HG03196 (cell line): ENCODE data around the gene SBK1.
"Not testable (repeated sequence)": the region's sequence is repeated elsewhere in the genome, so short reads cannot be mapped to it uniquely, and the experiment has no call there.

Experiments
- ATAC-seq: cut with Tn5 transposase; IDR thresholded peaks from one replicate; pipeline ENCODE4 v1.9.1; 2021; ENCODE audit not compliant: unreplicated experiment

The SBK1 gene

GRCh38 chr16:28291651-28292626 lies at the start of gene SBK1:
TSS of gene SBK1 (plus strand) at chr16:28292525. CDS start at chr16:28317392, 24,867 bp downstream.
- peak; percentile 86 for ATAC-seq

DNA sequence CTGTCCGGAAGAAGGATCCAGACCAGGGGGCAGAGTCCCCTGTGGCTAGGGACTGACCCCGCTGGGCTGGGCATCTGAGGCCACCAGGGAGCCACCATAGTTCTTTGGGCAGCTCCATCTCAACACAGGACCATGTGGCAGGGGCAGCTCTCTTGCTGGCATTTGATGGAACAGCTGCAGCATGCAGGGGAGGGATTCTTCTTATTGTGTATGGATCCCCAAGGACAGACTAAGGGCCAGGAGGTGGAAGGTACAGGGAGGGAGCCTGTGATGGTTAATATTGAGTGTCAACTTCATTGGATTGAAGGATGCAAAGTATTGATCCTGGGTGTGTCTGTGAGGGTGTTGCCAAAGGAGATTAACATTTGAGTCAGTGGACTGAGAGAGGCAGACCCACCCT lies 42.8 kb upstream of the SBK1 start:
- not testable (repeated sequence) for ATAC-seq

- no peak for ATAC-seq
These were observed 41.3 kb upstream of the SBK1 start for GRCh38 chr16:28250999-28251398.

- no peak for ATAC-seq
These were observed 38.2 kb upstream of the SBK1 start for GRCh38 chr16:28254158-28254557.

GRCh38 chr16:28255838-28256237 lies 36.5 kb upstream of the SBK1 start:
- ATAC-seq: no peak

GRCh38 chr16:28257256-28257655 lies 35.1 kb upstream of the SBK1 start:
- no peak for ATAC-seq

GRCh38 chr16:28258567-28258966 lies 33.8 kb upstream of the SBK1 start:
- no peak for ATAC-seq

DNA sequence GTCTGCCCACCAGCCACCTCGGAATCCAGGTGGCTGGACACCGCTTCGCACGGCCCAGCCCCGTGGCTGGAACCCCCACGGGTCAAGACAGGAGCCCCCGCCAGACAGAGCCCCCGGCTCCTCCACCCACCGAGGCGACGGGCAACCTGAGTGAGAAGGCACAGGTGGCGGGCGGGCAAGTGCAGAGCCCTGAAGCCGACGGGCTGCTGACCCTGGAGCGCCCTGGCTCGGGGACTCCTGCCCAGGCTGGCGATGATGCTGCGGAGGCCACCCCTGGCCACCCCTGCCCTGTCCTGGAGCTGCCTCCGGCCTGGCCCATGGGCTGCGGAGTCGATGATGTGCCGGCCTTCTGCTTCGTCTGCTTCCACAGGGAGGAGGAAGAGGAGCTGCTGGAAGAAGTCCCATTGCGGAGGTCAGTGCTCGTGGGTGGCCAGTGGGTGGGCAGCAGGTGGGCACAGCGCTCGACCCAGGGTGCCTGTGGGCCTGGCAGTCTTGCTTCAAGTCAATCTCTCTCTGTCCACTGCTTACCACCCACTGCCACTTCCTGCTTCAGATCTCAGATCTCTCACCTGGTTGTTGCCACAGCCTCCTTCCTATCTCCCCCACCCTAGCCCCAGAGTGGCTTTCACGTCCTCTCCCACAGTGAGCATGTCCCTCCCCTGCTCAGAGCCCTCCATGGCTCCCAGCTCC lies 33.1 kb upstream of the SBK1 start:
- no peak for ATAC-seq

DNA sequence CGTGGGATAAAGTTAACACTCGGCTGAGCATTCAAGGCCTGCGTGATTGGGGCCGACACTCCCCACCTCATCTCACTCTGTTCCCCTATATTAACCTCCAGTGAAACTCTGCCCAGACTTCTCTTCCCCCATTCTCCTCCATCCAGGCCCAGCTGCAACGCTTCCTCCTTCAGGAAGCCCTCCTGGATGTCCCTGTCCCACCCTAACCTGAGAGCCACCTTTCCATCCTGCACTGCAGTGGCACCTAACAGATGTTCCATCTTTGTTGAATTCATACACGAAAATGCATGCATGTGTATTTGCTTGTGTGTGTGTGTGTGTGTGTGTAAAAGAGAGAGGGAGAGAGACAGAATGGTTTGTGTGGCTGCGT lies 32.6 kb upstream of the SBK1 start:
- ATAC-seq: no peak

- no peak for ATAC-seq
These were observed 32.1 kb upstream of the SBK1 start for GRCh38 chr16:28260193-28260592.

DNA sequence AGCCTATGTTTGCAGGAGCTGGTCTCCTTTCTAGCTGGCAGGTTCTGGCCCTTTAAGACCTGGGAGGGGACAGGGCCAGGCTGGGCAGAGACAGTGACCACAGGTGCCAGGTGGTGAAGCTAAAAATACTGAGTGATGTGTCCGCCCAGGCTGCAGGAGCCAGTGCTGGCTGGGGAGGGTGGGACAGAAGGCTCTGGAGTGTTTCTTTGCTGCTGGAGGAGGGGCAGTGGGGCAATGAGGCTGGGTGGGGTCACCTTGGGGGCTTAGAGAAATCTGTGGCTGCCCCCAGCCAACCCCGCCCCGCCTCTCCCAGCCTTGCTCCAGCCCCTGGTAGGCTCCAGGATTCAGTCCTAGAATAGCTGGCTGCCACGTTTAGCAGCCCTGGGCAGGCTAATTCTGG lies 30.4 kb upstream of the SBK1 start:
- no peak for ATAC-seq

- ATAC-seq: no peak
These were observed 29.0 kb upstream of the SBK1 start for GRCh38 chr16:28263305-28263704.

DNA sequence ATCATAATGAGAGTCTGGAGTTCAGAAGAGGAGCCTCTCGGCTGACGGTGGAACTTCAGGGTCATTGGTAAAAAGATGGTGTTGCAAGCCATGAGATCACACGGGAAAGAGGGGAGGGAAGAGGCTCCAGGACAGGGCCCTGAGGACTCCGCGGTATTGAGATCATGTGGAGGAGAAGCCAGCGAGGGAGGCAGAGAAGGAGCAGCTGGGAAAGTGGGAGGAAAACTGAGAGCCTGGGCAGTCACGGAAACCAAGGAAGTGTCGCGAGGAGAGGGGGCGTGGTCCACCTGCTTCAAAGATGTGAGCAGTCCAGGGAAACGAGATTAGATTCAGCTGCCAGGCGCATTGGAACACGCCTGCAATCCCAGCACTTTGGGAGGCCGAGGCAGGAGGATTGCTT lies 27.7 kb upstream of the SBK1 start:
- ATAC-seq: no peak

- ATAC-seq: no peak
These were observed 26.5 kb upstream of the SBK1 start for GRCh38 chr16:28265822-28266221.

DNA sequence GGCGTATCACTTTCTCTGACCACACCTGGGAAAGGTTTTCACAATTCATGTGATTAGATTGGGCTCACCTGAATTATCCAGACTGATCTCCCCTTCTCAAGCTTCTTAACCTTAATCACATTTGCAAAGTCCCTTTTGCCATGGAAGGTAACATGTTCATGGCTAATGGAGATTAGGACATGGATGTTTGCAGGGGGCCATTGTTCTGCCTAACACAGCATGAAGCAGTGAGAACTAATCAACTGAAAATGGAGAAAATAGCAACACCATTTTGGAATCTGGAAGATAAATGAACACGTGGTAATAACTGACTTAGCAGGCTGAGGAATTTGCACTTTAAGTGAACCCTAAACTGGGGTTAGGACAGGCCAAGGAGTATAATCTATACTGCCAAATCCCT lies 25.0 kb upstream of the SBK1 start:
- no peak for ATAC-seq

DNA sequence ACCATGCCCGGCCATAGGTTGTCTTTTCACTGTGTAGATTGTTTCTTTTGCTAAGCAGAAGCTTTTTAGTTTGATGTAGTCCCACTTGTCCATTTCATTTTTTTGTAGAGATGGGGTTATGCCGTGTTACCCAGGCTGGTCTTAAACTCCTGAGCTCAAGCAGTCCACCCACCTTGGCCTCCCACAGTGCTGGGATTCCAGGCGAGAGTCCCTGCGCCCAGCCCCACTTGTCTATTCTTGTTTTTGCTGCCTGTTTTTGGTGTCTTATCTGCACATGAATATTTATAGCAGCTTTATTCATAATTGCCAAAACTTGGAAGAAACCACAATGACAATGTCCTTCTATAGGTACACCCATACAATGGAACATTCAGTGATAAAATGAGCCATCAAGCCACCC lies 18.8 kb upstream of the SBK1 start:
- no peak for ATAC-seq

- ATAC-seq: no peak
These were observed 17.6 kb upstream of the SBK1 start for GRCh38 chr16:28274676-28275075.

- no peak for ATAC-seq
These were observed 16.0 kb upstream of the SBK1 start for GRCh38 chr16:28276301-28276700.

DNA sequence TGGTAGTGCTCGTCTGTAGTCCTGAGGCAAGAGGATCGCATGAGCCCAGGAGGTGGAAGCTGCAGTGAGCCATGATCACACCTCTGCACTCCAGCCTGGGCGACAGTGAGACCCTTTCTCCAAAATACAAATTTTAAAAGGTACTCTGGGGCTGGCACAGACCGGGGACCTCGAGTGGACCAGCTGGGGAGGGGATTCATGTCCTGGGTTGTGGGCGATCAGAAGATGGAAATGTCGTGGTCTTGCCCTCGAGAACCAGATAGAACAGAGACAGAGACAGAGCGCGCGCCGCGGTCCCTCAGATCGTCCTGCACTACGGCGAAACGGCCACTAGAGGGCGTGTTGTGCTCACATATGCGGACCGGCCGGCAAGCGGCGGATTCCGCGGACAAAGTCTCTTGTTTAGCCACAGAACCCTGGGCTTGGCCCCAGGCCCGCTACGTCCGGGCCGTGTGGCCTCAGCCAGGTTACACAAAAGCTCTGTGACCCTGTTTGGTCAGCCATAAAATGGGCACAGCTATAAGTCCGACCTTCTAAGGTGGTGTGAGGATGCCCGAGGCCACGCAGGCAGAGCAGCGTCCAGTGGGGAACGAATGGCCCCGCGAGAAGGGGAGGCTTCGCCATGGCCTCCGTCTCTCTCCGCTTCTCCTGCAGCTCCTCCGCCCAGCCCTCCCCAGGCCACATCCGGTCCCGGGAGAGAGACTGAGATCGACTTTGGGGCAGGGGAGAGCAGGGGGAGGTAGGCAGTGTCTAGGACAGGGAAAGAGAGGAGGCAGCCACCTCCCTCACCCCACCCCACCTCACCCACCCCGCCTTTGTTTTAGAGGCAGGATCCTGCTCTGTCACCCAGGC lies 14.6 kb upstream of the SBK1 start:
- no peak for ATAC-seq

DNA sequence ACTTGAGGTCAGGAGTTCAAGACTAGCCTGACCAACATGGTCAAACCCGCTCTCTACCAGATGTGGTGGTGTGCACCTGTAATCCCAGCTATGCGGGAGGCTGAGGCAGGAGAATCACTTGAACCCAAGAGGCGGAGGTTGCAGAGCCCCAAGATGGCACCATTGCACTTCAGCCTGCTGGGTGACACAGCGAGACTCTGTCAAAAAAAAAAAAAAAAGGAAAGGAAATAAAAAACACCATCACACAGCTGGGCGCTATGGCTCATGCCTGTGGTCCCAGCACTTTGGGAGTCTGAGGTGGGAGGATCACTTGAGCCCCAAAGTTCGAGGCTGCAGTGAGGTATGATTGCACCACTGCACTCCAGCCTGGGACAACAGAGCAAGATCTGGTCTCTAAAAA lies 13.3 kb upstream of the SBK1 start:
- no peak for ATAC-seq
